Skeletal muscle tissue (tissue), 4 donors: Measurements from ENCODE around the gene SAP130. TPM values are rescaled to one million over a fixed set of nuclear protein-coding genes. Genes with fewer than 3 reads are reported as not detected.

Source experiments
- H3K27ac ChIP-seq: one replicate; pipeline ENCODE4 v1.7.0; 2013; ENCODE audit warnings: mild to moderate bottlenecking, low read depth, low read length, inconsistent platforms
- H3K27me3 ChIP-seq, 3 donors: one replicate each; pipeline ENCODE4 v1.7.0; 2013; ENCODE audit warnings: low read length in 3 of 3; ENCODE audit not compliant: control insufficient read depth in 3 of 3, insufficient read depth in 3 of 3
- H3K36me3 ChIP-seq, 3 donors: one replicate each; pipeline ENCODE4 v1.7.0; 2013; ENCODE audit warnings: low read length in 3 of 3; ENCODE audit not compliant: control insufficient read depth in 3 of 3, insufficient read depth in 3 of 3
- H3K4me1 ChIP-seq, 3 donors: one replicate each; pipeline ENCODE4 v1.7.0; 2013; ENCODE audit warnings: low read length in 3 of 3, mild to moderate bottlenecking in 3 of 3; ENCODE audit not compliant: control insufficient read depth in 3 of 3, insufficient read depth in 3 of 3
- H3K4me3 ChIP-seq, 3 donors: one replicate each; pipeline ENCODE4 v1.7.0; 2013; ENCODE audit warnings: low read length in 3 of 3
- H3K9ac ChIP-seq, 3 donors: one replicate each; pipeline ENCODE4 v1.7.0; 2013; ENCODE audit warnings: low read length in 3 of 3, mild to moderate bottlenecking in 3 of 3, moderate library complexity in 2 of 3, low read depth in 1 of 3
- H3K9me3 ChIP-seq, 3 donors: one replicate each; pipeline ENCODE4 v1.7.0; 2013; ENCODE audit warnings: low read length in 3 of 3; ENCODE audit not compliant: control insufficient read depth in 3 of 3
- total RNA-seq: library from RNA; depleted of rRNA; stranded (reverse); fragments of >200 nt; gene quantifications from one replicate; pipeline ENCODE4 v1.2.3, GENCODE V29; 2014
- donor health status: Osteomylitis.

Gene SAP130
- total RNA-seq, 1 donor from 2014 or later, result 3.1 TPM

GRCh38 chr2:128053331-128053730 is 25.5 kb upstream of the SAP130 start:
- Histone ChIP-seq H3K36me3 (no peaks in the 10 kb centered on the region), H3K9me3 (no peaks in the 10 kb centered on the region), H3K4me3 (no peak overlapping the region), H3K4me1 (no peaks in the 10 kb centered on the region), H3K9ac (no peak overlapping the region), H3K27ac (no peak overlapping the region), H3K27me3 (peaks cover 2 to 6% (median 6%) of the 10 kb centered on the region in 3 donors)

- H3K27me3 ChIP-seq, result peaks cover 0 to 2% (median 0%) of the 10 kb centered on the region in 3 donors
- H3K9ac ChIP-seq, result no peak overlapping the region
- H3K27ac ChIP-seq, result no peak overlapping the region
- H3K9me3 ChIP-seq, result peaks cover 0 to 4% (median 0%) of the 10 kb centered on the region in 3 donors
- H3K4me3 ChIP-seq, result no peak overlapping the region
- H3K36me3 ChIP-seq, result no peaks in the 10 kb centered on the region
- no peaks in the 10 kb centered on the region for H3K4me1 ChIP-seq
Measured at GRCh38 chr2:128043041-128043440, 15.2 kb upstream of the SAP130 start.

- Histone ChIP-seq H3K9ac (no peak overlapping the region), H3K36me3 (no peaks in the 10 kb centered on the region), H3K4me1 (no peaks in the 10 kb centered on the region), H3K27me3 (peaks cover 0 to 2% (median 0%) of the 10 kb centered on the region in 3 donors), H3K9me3 (peaks cover 0 to 10% (median 0%) of the 10 kb centered on the region in 3 donors), H3K27ac (no peak overlapping the region), H3K4me3 (no peak overlapping the region)
Measured at GRCh38 chr2:128041561-128041960, 13.7 kb upstream of the SAP130 start.

- Histone ChIP-seq H3K4me1 (no peaks in the 10 kb centered on the region), H3K27ac (no peak overlapping the region), H3K27me3 (peaks cover 0 to 2% (median 0%) of the 10 kb centered on the region in 3 donors), H3K4me3 (no peak overlapping the region), H3K36me3 (no peaks in the 10 kb centered on the region), H3K9ac (no peak overlapping the region), H3K9me3 (peaks cover 0 to 12% (median 0%) of the 10 kb centered on the region in 3 donors)
Measured at GRCh38 chr2:128040166-128040771, 12.4 kb upstream of the SAP130 start.

GRCh38 chr2:128039535-128039934 is 11.7 kb upstream of the SAP130 start:
- no peak overlapping the region for H3K9ac ChIP-seq
- no peaks in the 10 kb centered on the region for H3K4me1 ChIP-seq
- no peak overlapping the region for H3K27ac ChIP-seq
- no peaks in the 10 kb centered on the region for H3K36me3 ChIP-seq
- peaks cover 0 to 12% (median 0%) of the 10 kb centered on the region in 3 donors for H3K9me3 ChIP-seq
- H3K4me3 ChIP-seq, result no peak overlapping the region
- peaks cover 0 to 2% (median 0%) of the 10 kb centered on the region in 3 donors for H3K27me3 ChIP-seq

- no peak overlapping the region for H3K4me3 ChIP-seq
- H3K9me3 ChIP-seq, result peaks cover 0 to 12% (median 0%) of the 10 kb centered on the region in 3 donors
- H3K27ac ChIP-seq, result no peak overlapping the region
- H3K36me3 ChIP-seq, result no peaks in the 10 kb centered on the region
- no peak overlapping the region for H3K9ac ChIP-seq
- H3K4me1 ChIP-seq, result no peaks in the 10 kb centered on the region
- peaks cover 0 to 2% (median 0%) of the 10 kb centered on the region in 3 donors for H3K27me3 ChIP-seq
Measured at GRCh38 chr2:128038411-128038810, 10.6 kb upstream of the SAP130 start.

GRCh38 chr2:128037649-128038048 is 9.8 kb upstream of the SAP130 start:
- H3K27me3 ChIP-seq, result peaks cover 0 to 2% (median 0%) of the 10 kb centered on the region in 3 donors
- no peaks in the 10 kb centered on the region for H3K4me1 ChIP-seq
- no peak overlapping the region for H3K27ac ChIP-seq
- H3K9me3 ChIP-seq, result peaks cover 0 to 8% (median 0%) of the 10 kb centered on the region in 3 donors
- H3K9ac ChIP-seq, result no peak overlapping the region
- H3K4me3 ChIP-seq, result no peak overlapping the region
- H3K36me3 ChIP-seq, result no peaks in the 10 kb centered on the region

GRCh38 chr2:128036748-128037607 is 9.1 kb upstream of the SAP130 start:
- Histone ChIP-seq H3K9me3 (peaks cover 0 to 8% (median 0%) of the 10 kb centered on the region in 3 donors), H3K27me3 (peaks cover 0 to 2% (median 0%) of the 10 kb centered on the region in 3 donors), H3K36me3 (no peaks in the 10 kb centered on the region), H3K9ac (no peak overlapping the region), H3K4me1 (no peaks in the 10 kb centered on the region), H3K27ac (no peak overlapping the region), H3K4me3 (no peak overlapping the region)

GRCh38 chr2:128032092-128032491 is 4.2 kb upstream of the SAP130 start:
- no peak overlapping the region for H3K9ac ChIP-seq
- no peaks in the 10 kb centered on the region for H3K36me3 ChIP-seq
- no peaks in the 10 kb centered on the region for H3K27me3 ChIP-seq
- peaks cover 0 to 5% (median 0%) of the 10 kb centered on the region in 3 donors for H3K9me3 ChIP-seq
- H3K4me3 ChIP-seq, result no peak overlapping the region
- peaks cover 4 to 9% (median 7%) of the 10 kb centered on the region in 3 donors for H3K4me1 ChIP-seq
- H3K27ac ChIP-seq, result no peak overlapping the region

GRCh38 chr2:128028668-128029054 is 802 bp upstream of the SAP130 start:
- H3K4me3 ChIP-seq, result peak overlapping the region; percentile 88 to 91 (median 90)
- no peaks in the 10 kb centered on the region for H3K36me3 ChIP-seq
- H3K9me3 ChIP-seq, result no peaks in the 10 kb centered on the region
- no peaks in the 10 kb centered on the region for H3K27me3 ChIP-seq
- peak overlapping the region; percentile 86 for H3K27ac ChIP-seq
- H3K4me1 ChIP-seq, result peaks cover 4 to 15% (median 9%) of the 10 kb centered on the region in 3 donors
- H3K9ac ChIP-seq, result peak overlapping the region; percentile 70 to 89 (median 87)
